Cardiac muscle cell (in vitro differentiated cells and primary cell): ENCODE measurements around the gene XAF1. TPM values are rescaled to one million over a fixed set of nuclear protein-coding genes. Genes with fewer than 3 reads are reported as not detected.
A peak's percentile ranks its signal among the peaks of the same experiment; 100 is the strongest.
"Not testable (repeated sequence)": the region's sequence is repeated elsewhere in the genome, so short reads cannot be mapped to it uniquely, and the experiment has no call there.

Source experiments
- DNase-seq, 2 donors: peaks; one replicate each; pipeline versions ENCODE4 v3.0.0 to v3.0.0-alpha.2; 2010 to 2017; ENCODE audit warnings: low read depth in 1 of 2, low spot score in 1 of 2
- H3K27ac ChIP-seq: fragments of 200-600 bp; sonication (generic); 2 replicates; pipeline ENCODE4 v1.5.1; 2016
- H3K27me3 ChIP-seq: fragments of 200-600 bp; sonication (generic); 2 replicates; pipeline ENCODE4 v1.6.0; 2016; ENCODE audit warnings: control low read depth
- H3K36me3 ChIP-seq: fragments of 200-600 bp; sonication (generic); 2 replicates; pipeline ENCODE4 v1.5.1; 2016; ENCODE audit warnings: control low read depth
- H3K4me1 ChIP-seq: fragments of 200-600 bp; sonication (generic); 2 replicates; pipeline ENCODE4 v1.8.1; 2017; ENCODE audit warnings: low read depth, mild to moderate bottlenecking, mixed run types
- H3K4me3 ChIP-seq: fragments of 200-600 bp; sonication (generic); 2 replicates; pipeline ENCODE4 v1.5.1; 2016; ENCODE audit warnings: mild to moderate bottlenecking
- H3K9me3 ChIP-seq: fragments of 200-600 bp; sonication (generic); 2 replicates; pipeline ENCODE4 v1.5.1; 2017; ENCODE audit warnings: low read depth, mild to moderate bottlenecking, control low read depth
- CTCF ChIP-seq: IDR thresholded peaks from 2 replicates; pipeline ENCODE4 v1.5.1; 2012; ENCODE audit warnings: low read depth, mild to moderate bottlenecking, low read length
- polyA plus RNA-seq: library from polyadenylated mRNA; unstranded; fragments of >200 nt; fragmentation: Nextera tagmentation; extraction: Ambion mirVana; gene quantifications from 2 replicates; pipeline ENCODE4 v1.2.1, GENCODE V29; 2016
- total RNA-seq: library from RNA; depleted of rRNA; stranded (reverse); fragments of >200 nt; gene quantifications from 2 replicates; pipeline ENCODE4 v1.2.3, GENCODE V29; 2016

XAF1 gene
- total and polyA plus RNA-seq, 2 experiments from 2014 or later: not detected

DNA sequence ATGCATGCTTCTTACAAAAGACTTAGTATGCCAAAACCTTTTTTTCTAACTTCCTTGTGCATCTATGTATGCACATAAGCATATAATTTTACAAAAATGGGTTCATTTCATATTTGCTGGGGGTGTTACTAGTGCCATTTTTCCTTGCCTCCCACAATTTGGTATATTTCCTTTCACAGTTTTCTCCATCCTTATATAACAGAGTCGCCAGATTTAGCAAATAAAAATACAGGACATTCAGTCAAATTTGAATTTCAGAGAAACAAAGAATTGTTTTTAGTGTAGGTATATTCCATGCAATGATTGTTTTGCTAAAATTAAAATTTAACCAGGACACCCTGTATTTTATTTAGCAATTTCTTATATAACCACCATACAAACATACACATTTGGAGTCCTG is 16.2 kb downstream of the XAF1 start:
- Histone ChIP-seq H3K9me3 (no peaks in the 10 kb centered on the region), H3K36me3 (no peaks in the 10 kb centered on the region), H3K4me3 (no peak overlapping the region), H3K4me1 (no peaks in the 10 kb centered on the region), H3K27me3 (peaks cover 36% of the 10 kb centered on the region), H3K27ac (no peak overlapping the region)
- TF ChIP-seq CTCF: no peak
- DNase-seq: no peak

- H3K9me3 ChIP-seq, H3K4me3 ChIP-seq, H3K4me1 ChIP-seq, DNase-seq, H3K36me3 ChIP-seq, H3K27ac ChIP-seq: not testable (repeated sequence)
- H3K27me3 ChIP-seq: peaks cover 63% of the 10 kb centered on the region
Measured at GRCh38 chr17:6774906-6775305, 19.1 kb downstream of the XAF1 start.

GRCh38 chr17:6775871-6776405 is 20.1 kb downstream of the XAF1 start, which contains the start of gene FBXO39:
Gene FBXO39, plus strand, starts transcription at chr17:6776215. Its CDS starts 3,654 bp downstream, at chr17:6779869.
- no peaks in the 10 kb centered on the region for H3K36me3 ChIP-seq
- no peaks in the 10 kb centered on the region for H3K4me1 ChIP-seq
- no peak within 1 kb of the TSS for H3K27ac ChIP-seq
- no peak for TF ChIP-seq CTCF
- H3K27me3 ChIP-seq: peaks cover 64% of the 10 kb centered on the region
- DNase-seq: peak; percentile 7 to 24
- no peak within 1 kb of the TSS for H3K4me3 ChIP-seq
- no peaks in the 10 kb centered on the region for H3K9me3 ChIP-seq

DNA sequence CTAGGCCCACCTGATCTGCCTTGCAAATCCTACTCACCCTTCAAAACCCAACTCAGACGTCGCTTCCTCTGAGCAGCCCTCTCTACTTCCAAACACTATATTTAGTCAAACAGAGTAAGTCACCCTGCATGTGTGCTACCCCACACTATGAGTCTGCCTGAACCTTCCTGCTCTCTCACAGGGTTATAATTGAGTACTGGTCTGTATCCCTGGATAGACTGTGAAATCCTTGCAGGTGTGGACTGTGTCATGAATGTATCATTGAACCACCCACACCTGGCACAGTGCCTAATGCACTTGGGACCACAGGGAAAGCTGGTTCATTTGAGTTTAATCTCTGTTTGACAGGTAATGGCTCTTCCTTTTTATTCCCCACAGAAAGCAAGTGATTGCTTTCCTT is 23.6 kb downstream of the XAF1 start:
- Histone ChIP-seq H3K9me3 (no peaks in the 10 kb centered on the region), H3K4me1 (no peaks in the 10 kb centered on the region), H3K4me3 (no peak overlapping the region), H3K27ac (no peak overlapping the region), H3K27me3 (peaks cover 63% of the 10 kb centered on the region), H3K36me3 (no peaks in the 10 kb centered on the region)
- TF ChIP-seq CTCF: no peak
- no peak for DNase-seq

GRCh38 chr17:6780001-6780400 is 24.2 kb downstream of the XAF1 start:
- H3K9me3 ChIP-seq: no peaks in the 10 kb centered on the region
- no peaks in the 10 kb centered on the region for H3K4me1 ChIP-seq
- H3K36me3 ChIP-seq: no peaks in the 10 kb centered on the region
- TF ChIP-seq CTCF: no peak
- no peak overlapping the region for H3K4me3 ChIP-seq
- H3K27ac ChIP-seq: no peak overlapping the region
- no peak for DNase-seq
- H3K27me3 ChIP-seq: peaks cover 58% of the 10 kb centered on the region

DNA sequence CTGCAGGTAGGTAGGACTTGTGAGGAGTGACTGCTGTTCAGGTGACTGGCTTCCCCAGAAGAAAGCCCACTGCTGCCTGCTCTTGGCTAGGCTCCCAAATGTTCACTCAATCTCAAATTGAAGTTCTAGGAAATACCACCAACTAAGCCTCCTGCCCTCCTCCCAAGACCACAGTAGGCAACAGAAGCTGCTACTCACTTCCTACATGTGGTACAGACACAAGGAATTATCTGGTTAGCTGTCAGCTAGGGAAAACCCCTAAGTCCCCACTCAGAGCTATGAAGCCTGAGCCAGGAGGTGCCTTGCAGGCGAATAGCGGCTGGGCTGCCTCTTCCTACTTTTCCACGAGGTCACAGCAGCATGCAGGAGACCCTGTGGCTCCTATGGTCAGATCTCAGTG is 25.0 kb downstream of the XAF1 start:
- H3K4me1 ChIP-seq: no peaks in the 10 kb centered on the region
- no peaks in the 10 kb centered on the region for H3K9me3 ChIP-seq
- DNase-seq: peak in 1 of 2 donors; percentile 20
- no peaks in the 10 kb centered on the region for H3K36me3 ChIP-seq
- no peak overlapping the region for H3K27ac ChIP-seq
- peaks cover 49% of the 10 kb centered on the region for H3K27me3 ChIP-seq
- H3K4me3 ChIP-seq: no peak overlapping the region
- no peak for TF ChIP-seq CTCF
